GM12873 (cell line): ENCODE measurements around the gene FUBP1.
A peak's percentile ranks its signal among the peaks of the same experiment; 100 is the strongest.

Experiments used
- CTCF ChIP-seq: IDR thresholded peaks from 2 replicates; pipeline ENCODE4 v1.5.1; 2012; ENCODE audit warnings: low read depth, mild to moderate bottlenecking, moderate library complexity, low read length, control low read depth; ENCODE audit not compliant: insufficient read depth; ENCODE audit errors: missing control alignments

FUBP1 gene

GRCh38 chr1:77978969-77979876, at the start of gene FUBP1:
FUBP1 (minus strand) TSS chr1:77979072; CDS start chr1:77979004, 68 bp downstream.
- TF ChIP-seq CTCF: peak; percentile 80

DNA sequence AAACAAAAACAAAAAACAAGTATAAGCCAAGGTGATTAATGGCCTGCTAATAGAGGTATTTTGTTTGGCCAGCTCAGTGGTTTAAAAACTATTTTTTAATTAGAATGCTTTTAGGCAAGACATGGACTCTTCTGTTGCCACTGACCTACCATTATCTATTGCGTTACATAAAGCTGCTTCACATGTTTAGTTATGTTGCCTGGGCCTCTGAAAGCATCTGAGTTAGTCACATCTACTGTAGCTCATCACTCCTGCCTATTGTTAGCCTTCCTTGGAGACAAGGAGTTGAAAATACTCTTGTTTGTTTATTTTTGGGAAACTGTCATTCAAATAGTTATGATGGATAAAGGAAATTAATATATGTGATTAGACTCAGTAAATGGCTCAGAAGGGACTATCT, 40.2 kb upstream of the FUBP1 start:
- TF ChIP-seq CTCF: no peak

- no peak for TF ChIP-seq CTCF
Observed at GRCh38 chr1:78015148-78015547, 36.3 kb upstream of the FUBP1 start.

DNA sequence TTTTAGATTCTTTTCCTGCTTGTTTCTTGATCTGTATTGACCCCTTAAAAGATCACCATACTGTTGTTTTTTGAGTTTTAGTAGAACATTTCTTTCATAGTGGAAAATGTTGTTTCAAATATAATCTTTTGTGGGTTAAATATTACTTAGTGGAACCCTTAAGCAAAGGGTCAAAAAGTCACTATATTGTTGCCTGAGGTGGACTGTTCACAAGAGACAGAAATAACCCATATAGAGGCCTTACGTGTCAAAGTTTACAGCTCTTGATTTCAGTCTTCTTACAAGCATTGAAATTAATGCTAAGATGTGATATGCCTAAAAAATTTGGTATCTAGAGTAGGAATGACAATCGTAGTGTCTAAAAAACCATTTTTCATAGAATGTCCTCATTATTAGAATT, 32.2 kb upstream of the FUBP1 start:
- no peak for TF ChIP-seq CTCF

DNA sequence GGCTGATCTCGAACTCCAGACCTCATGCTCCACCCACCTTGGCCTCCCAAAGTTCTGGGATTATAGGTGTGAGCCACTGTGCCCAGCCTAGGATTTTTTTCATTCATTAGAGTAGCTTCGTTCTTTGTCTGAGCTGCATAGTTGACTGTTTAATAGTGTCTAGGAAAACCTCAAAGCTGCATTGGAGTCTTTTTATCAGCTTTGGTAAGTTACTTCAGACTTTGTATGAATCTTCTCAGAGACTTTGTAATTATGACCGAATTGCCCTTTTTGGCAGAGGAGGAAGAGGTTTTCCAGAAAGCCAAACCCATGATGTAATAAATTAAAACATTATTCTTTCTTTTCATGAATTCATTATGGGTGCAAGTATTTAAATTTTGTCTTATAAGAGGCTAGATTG, 31.0 kb upstream of the FUBP1 start:
- TF ChIP-seq CTCF: no peak

GRCh38 chr1:78009276-78009675, 30.4 kb upstream of the FUBP1 start:
- TF ChIP-seq CTCF: no peak

- no peak for TF ChIP-seq CTCF
Observed at GRCh38 chr1:78007677-78008341, 28.9 kb upstream of the FUBP1 start.
